Measurements from ENCODE around the gene LGI2. TPM values are rescaled to one million over a fixed set of nuclear protein-coding genes. Genes with fewer than 3 reads are reported as not detected.

The LGI2 gene
- total and polyA plus RNA-seq, 2 experiments from 2014 or later: 0.63 to 8.0 TPM

DNA sequence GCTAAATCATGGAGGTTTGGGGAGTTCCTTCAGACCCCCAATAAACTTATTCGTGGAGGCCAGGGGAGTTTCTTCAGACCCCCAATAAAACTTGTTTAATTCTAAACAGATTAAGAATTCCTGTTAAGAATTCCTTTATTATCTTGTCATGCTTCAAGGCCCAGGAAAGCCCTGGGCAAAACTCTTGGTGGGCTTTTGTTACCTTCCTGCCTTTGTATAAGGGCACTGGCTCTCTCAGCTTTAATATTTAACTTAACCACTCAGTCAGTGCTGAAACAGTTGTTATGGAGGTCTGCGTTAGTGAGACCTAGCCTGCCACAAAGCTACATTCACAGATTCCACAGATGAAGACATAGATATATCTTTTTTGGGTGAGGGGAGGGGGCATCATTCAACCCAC, 29.0 kb upstream of the LGI2 start:
- no peaks in the 10 kb centered on the region for H3K27me3 ChIP-seq (ENCODE audit: insufficient read depth)
- DNase-seq (ENCODE audit: low spot score) (peak; percentile 34), ATAC-seq (peak; percentile 29; the same call in 2 of the 3 replicates)
- Mint-ChIP-seq H3K9me3 (no peaks in the 10 kb centered on the region), H3K36me3 (ENCODE audit: low read depth) (peaks cover 3% of the 10 kb centered on the region; the same call in 2 of the 3 replicates), H3K4me1 (peaks cover 15% of the 10 kb centered on the region), H3K4me3 (no peak overlapping the region), H3K27ac (peak overlapping the region; percentile 27; the same call in 1 of the 2 replicates), H3K27me3 (ENCODE audit: insufficient read depth, low read depth, poor library complexity) (peaks cover 2% of the 10 kb centered on the region)
- no peak overlapping the region for H3K27ac ChIP-seq (ENCODE audit: low read depth)
- H4K20me1 ChIP-seq (replicated peaks; ENCODE audit: insufficient read depth): no peaks in the 10 kb centered on the region
- TF ChIP-seq, protein P1, sequence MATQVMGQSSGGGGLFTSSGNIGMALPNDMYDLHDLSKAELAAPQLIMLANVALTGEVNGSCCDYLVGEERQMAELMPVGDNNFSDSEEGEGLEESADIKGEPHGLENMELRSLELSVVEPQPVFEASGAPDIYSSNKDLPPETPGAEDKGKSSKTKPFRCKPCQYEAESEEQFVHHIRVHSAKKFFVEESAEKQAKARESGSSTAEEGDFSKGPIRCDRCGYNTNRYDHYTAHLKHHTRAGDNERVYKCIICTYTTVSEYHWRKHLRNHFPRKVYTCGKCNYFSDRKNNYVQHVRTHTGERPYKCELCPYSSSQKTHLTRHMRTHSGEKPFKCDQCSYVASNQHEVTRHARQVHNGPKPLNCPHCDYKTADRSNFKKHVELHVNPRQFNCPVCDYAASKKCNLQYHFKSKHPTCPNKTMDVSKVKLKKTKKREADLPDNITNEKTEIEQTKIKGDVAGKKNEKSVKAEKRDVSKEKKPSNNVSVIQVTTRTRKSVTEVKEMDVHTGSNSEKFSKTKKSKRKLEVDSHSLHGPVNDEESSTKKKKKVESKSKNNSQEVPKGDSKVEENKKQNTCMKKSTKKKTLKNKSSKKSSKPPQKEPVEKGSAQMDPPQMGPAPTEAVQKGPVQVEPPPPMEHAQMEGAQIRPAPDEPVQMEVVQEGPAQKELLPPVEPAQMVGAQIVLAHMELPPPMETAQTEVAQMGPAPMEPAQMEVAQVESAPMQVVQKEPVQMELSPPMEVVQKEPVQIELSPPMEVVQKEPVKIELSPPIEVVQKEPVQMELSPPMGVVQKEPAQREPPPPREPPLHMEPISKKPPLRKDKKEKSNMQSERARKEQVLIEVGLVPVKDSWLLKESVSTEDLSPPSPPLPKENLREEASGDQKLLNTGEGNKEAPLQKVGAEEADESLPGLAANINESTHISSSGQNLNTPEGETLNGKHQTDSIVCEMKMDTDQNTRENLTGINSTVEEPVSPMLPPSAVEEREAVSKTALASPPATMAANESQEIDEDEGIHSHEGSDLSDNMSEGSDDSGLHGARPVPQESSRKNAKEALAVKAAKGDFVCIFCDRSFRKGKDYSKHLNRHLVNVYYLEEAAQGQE (IDR thresholded peaks at IDR 0.05; ENCODE audit: unreplicated experiment): no peak
- TF ChIP-seq CREB1 (CRISPR knock-in tag; IDR thresholded peaks at IDR 0.05; ENCODE audit: low read depth): no peak
- TF ChIP-seq, protein P2, sequence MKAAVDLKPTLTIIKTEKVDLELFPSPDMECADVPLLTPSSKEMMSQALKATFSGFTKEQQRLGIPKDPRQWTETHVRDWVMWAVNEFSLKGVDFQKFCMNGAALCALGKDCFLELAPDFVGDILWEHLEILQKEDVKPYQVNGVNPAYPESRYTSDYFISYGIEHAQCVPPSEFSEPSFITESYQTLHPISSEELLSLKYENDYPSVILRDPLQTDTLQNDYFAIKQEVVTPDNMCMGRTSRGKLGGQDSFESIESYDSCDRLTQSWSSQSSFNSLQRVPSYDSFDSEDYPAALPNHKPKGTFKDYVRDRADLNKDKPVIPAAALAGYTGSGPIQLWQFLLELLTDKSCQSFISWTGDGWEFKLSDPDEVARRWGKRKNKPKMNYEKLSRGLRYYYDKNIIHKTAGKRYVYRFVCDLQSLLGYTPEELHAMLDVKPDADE (IDR thresholded peaks at IDR 0.05): no peak
- TF ChIP-seq ZNF114 (CRISPR knock-in tag; IDR thresholded peaks at IDR 0.05): no peak
- no peak for TF ChIP-seq ZNF331 (CRISPR knock-in tag; IDR thresholded peaks at IDR 0.05; ENCODE audit: low read depth)
- TF ChIP-seq, protein P3, sequence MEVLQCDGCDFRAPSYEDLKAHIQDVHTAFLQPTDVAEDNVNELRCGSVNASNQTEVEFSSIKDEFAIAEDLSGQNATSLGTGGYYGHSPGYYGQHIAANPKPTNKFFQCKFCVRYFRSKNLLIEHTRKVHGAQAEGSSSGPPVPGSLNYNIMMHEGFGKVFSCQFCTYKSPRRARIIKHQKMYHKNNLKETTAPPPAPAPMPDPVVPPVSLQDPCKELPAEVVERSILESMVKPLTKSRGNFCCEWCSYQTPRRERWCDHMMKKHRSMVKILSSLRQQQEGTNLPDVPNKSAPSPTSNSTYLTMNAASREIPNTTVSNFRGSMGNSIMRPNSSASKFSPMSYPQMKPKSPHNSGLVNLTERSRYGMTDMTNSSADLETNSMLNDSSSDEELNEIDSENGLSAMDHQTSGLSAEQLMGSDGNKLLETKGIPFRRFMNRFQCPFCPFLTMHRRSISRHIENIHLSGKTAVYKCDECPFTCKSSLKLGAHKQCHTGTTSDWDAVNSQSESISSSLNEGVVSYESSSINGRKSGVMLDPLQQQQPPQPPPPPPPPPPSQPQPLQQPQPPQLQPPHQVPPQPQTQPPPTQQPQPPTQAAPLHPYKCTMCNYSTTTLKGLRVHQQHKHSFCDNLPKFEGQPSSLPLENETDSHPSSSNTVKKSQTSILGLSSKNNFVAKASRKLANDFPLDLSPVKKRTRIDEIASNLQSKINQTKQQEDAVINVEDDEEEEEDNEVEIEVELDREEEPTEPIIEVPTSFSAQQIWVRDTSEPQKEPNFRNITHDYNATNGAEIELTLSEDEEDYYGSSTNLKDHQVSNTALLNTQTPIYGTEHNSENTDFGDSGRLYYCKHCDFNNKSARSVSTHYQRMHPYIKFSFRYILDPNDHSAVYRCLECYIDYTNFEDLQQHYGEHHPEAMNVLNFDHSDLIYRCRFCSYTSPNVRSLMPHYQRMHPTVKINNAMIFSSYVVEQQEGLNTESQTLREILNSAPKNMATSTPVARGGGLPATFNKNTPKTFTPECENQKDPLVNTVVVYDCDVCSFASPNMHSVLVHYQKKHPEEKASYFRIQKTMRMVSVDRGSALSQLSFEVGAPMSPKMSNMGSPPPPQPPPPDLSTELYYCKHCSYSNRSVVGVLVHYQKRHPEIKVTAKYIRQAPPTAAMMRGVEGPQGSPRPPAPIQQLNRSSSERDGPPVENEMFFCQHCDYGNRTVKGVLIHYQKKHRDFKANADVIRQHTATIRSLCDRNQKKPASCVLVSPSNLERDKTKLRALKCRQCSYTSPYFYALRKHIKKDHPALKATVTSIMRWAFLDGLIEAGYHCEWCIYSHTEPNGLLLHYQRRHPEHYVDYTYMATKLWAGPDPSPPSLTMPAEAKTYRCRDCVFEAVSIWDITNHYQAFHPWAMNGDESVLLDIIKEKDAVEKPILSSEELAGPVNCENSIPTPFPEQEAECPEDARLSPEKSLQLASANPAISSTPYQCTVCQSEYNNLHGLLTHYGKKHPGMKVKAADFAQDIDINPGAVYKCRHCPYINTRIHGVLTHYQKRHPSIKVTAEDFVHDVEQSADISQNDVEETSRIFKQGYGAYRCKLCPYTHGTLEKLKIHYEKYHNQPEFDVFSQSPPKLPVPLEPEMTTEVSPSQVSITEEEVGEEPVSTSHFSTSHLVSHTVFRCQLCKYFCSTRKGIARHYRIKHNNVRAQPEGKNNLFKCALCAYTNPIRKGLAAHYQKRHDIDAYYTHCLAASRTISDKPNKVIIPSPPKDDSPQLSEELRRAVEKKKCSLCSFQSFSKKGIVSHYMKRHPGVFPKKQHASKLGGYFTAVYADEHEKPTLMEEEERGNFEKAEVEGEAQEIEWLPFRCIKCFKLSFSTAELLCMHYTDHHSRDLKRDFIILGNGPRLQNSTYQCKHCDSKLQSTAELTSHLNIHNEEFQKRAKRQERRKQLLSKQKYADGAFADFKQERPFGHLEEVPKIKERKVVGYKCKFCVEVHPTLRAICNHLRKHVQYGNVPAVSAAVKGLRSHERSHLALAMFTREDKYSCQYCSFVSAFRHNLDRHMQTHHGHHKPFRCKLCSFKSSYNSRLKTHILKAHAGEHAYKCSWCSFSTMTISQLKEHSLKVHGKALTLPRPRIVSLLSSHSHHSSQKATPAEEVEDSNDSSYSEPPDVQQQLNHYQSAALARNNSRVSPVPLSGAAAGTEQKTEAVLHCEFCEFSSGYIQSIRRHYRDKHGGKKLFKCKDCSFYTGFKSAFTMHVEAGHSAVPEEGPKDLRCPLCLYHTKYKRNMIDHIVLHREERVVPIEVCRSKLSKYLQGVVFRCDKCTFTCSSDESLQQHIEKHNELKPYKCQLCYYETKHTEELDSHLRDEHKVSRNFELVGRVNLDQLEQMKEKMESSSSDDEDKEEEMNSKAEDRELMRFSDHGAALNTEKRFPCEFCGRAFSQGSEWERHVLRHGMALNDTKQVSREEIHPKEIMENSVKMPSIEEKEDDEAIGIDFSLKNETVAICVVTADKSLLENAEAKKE (CRISPR knock-in tag; IDR thresholded peaks at IDR 0.05): no peak
- TF ChIP-seq, protein P4, sequence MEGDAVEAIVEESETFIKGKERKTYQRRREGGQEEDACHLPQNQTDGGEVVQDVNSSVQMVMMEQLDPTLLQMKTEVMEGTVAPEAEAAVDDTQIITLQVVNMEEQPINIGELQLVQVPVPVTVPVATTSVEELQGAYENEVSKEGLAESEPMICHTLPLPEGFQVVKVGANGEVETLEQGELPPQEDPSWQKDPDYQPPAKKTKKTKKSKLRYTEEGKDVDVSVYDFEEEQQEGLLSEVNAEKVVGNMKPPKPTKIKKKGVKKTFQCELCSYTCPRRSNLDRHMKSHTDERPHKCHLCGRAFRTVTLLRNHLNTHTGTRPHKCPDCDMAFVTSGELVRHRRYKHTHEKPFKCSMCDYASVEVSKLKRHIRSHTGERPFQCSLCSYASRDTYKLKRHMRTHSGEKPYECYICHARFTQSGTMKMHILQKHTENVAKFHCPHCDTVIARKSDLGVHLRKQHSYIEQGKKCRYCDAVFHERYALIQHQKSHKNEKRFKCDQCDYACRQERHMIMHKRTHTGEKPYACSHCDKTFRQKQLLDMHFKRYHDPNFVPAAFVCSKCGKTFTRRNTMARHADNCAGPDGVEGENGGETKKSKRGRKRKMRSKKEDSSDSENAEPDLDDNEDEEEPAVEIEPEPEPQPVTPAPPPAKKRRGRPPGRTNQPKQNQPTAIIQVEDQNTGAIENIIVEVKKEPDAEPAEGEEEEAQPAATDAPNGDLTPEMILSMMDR (conservative IDR thresholded peaks at IDR 0.05; ENCODE audit: low read depth in 2 of 2): no peak
- no peak for TF ChIP-seq POLR2AphosphoS5 (IDR thresholded peaks at IDR 0.05; ENCODE audit: low read depth)
- no peak for TF ChIP-seq STAT1 (IDR thresholded peaks at IDR 0.05; ENCODE audit: unreplicated experiment)
- H3F3A ChIP-seq (replicated peaks; ENCODE audit: low read depth): no peaks in the 10 kb centered on the region
- H3K4me2 ChIP-seq: no peak overlapping the region
- H2AFZ ChIP-seq: no peak overlapping the region
- no peak overlapping the region for H3K4me3 ChIP-seq
- H3K4me1 ChIP-seq (ENCODE audit: insufficient read depth): peaks cover 16% of the 10 kb centered on the region
- no peaks in the 10 kb centered on the region for H3K79me2 ChIP-seq (replicated peaks; ENCODE audit: insufficient read depth)
- H3K9me2 ChIP-seq (ENCODE audit: insufficient read depth): no peaks in the 10 kb centered on the region
- no peaks in the 10 kb centered on the region for H3K36me3 ChIP-seq (ENCODE audit: insufficient read depth)
